ENCODE results near the gene APOA5.
"Not testable (repeated sequence)": the region's sequence is repeated elsewhere in the genome, so short reads cannot be mapped to it uniquely, and the experiment has no call there.

Gene APOA5

DNA sequence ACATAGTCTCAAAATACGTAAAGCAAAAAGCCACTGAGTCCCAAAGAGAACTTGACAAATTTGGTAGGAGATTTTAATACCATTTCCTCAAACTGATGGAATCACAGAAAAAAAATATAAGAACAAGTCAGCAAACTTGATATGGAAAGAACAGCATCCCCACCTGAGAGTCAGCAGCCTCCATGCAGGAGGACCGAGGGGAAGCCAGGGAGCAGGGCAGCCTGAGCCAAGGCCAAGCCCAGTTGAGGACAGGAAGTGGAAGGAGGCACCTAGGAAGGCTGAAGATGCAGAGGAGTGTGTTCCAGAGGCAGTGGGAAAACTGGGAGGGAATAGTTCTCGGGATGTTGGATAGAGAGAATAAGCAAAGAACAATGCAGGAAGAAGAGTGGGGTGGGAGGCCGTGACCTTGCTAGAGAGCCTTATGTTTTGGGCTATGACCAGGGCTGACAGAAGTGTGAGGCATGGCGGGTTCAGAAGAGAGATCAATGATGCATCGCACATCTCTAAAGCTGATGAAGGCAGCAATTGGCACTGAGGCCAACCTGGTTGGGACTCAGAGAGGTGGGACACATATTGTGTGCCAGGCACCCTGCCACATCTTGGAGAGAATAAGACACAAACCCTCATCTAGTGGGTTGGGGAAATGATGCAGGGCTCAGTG, 16.1 kb upstream of the APOA5 start:
- no peaks in the 10 kb centered on the region for H3K36me3 ChIP-seq (ENCODE audit: insufficient read depth, low read length)
- H3K27me3 ChIP-seq (ENCODE audit: insufficient read depth, low read length) = no peaks in the 10 kb centered on the region
- no peaks in the 10 kb centered on the region for H3K9me3 ChIP-seq (ENCODE audit: low read length)
- no peaks in the 10 kb centered on the region for H3K9me2 ChIP-seq (ENCODE audit: low read depth, low read length)
- H3K27ac ChIP-seq (ENCODE audit: low read depth, low read length, poor library complexity, severe bottlenecking) = no peak overlapping the region
- H3K4me2 ChIP-seq (ENCODE audit: low read length) = no peak overlapping the region
- H3F3A ChIP-seq (ENCODE audit: insufficient read depth, low read length) = no peaks in the 10 kb centered on the region
- H4K20me1 ChIP-seq (ENCODE audit: insufficient read depth, low read length) = no peaks in the 10 kb centered on the region
- peaks cover 15% of the 10 kb centered on the region for H3K4me1 ChIP-seq (ENCODE audit: insufficient read depth, low read length, severe bottlenecking)
- no peak overlapping the region for H2AFZ ChIP-seq (ENCODE audit: low read length)
- TF ChIP-seq, protein P1, sequence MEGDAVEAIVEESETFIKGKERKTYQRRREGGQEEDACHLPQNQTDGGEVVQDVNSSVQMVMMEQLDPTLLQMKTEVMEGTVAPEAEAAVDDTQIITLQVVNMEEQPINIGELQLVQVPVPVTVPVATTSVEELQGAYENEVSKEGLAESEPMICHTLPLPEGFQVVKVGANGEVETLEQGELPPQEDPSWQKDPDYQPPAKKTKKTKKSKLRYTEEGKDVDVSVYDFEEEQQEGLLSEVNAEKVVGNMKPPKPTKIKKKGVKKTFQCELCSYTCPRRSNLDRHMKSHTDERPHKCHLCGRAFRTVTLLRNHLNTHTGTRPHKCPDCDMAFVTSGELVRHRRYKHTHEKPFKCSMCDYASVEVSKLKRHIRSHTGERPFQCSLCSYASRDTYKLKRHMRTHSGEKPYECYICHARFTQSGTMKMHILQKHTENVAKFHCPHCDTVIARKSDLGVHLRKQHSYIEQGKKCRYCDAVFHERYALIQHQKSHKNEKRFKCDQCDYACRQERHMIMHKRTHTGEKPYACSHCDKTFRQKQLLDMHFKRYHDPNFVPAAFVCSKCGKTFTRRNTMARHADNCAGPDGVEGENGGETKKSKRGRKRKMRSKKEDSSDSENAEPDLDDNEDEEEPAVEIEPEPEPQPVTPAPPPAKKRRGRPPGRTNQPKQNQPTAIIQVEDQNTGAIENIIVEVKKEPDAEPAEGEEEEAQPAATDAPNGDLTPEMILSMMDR (IDR thresholded peaks at IDR 0.05; ENCODE audit: low read length) = no peak
- no peak for TF ChIP-seq EZH2 (IDR thresholded peaks at IDR 0.05; ENCODE audit: borderline replicate concordance, low read length)
- H3K9ac ChIP-seq (ENCODE audit: low read length) = no peak overlapping the region
- H3K79me2 ChIP-seq (ENCODE audit: insufficient read depth, low read length) = no peaks in the 10 kb centered on the region
- no peak overlapping the region for H3K4me3 ChIP-seq (ENCODE audit: low read depth, low read length, poor library complexity, severe bottlenecking)

DNA sequence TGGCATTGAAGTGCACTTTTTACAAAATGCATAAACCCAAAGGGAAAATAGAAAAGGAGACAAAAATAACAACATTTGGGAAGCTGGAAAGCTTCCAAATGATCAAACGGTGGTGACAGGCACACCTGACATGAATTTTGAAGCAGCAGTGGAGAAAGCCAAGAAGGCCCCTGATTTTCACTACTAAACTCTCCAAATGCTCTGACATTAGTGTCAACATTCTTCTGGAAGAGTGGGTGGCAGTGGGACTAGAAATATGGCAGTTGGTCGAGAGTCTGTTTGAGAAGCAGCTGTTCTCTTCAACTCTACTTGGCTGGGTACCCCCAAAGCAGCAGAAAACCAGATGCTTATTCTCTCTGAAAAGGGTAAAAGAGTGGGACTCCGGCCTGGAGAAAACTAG, 12.3 kb upstream of the APOA5 start:
- Histone ChIP-seq H3K4me2 (ENCODE audit: low read length) (no peak overlapping the region), H4K20me1 (ENCODE audit: insufficient read depth, low read length) (no peaks in the 10 kb centered on the region), H2AFZ (ENCODE audit: low read length) (no peak overlapping the region), H3F3A (ENCODE audit: insufficient read depth, low read length) (no peaks in the 10 kb centered on the region), H3K9me3 (ENCODE audit: low read length) (no peaks in the 10 kb centered on the region), H3K4me1 (ENCODE audit: insufficient read depth, low read length, severe bottlenecking) (no peaks in the 10 kb centered on the region), H3K79me2 (ENCODE audit: insufficient read depth, low read length) (no peaks in the 10 kb centered on the region), H3K9ac (ENCODE audit: low read length) (no peak overlapping the region), H3K27ac (ENCODE audit: low read depth, low read length, poor library complexity, severe bottlenecking) (no peak overlapping the region), H3K9me2 (ENCODE audit: low read depth, low read length) (no peaks in the 10 kb centered on the region), H3K36me3 (ENCODE audit: insufficient read depth, low read length) (no peaks in the 10 kb centered on the region; the same call in 1 of the 2 replicates), H3K27me3 (ENCODE audit: insufficient read depth, low read length) (no peaks in the 10 kb centered on the region), H3K4me3 (ENCODE audit: low read depth, low read length, poor library complexity, severe bottlenecking) (no peak overlapping the region)
- no peak for TF ChIP-seq EZH2 (IDR thresholded peaks at IDR 0.05; ENCODE audit: borderline replicate concordance, low read length)
- TF ChIP-seq, protein P1 (IDR thresholded peaks at IDR 0.05; ENCODE audit: low read length) = no peak

DNA sequence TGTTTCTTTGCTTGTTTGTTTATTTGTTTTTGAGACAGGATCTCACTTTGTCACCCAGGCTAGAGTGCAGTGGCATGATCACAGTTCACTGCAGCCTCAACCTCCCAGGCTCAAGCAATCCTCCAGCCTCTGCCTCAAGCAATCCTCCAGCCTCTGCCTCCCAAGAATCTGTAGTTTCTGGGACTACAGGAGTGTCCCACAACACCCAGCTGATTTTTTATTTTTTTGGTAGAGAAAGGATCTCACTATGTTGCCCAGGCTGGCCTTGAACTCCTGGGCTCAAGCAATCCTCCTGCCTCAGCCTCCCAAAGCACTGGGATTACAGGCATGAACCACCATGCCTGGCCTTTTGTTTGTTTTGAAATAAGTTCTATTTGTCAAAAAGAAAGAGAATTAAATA, 10.0 kb upstream of the APOA5 start:
- not testable (repeated sequence) for H4K20me1 ChIP-seq (ENCODE audit: insufficient read depth, low read length); H3K4me1 ChIP-seq (ENCODE audit: insufficient read depth, low read length, severe bottlenecking); H3K4me2 ChIP-seq (ENCODE audit: low read length); H3K9ac ChIP-seq (ENCODE audit: low read length); H3K79me2 ChIP-seq (ENCODE audit: insufficient read depth, low read length); H3K27me3 ChIP-seq (ENCODE audit: insufficient read depth, low read length); H3K36me3 ChIP-seq (ENCODE audit: insufficient read depth, low read length); H3K4me3 ChIP-seq (ENCODE audit: low read depth, low read length, poor library complexity, severe bottlenecking); H2AFZ ChIP-seq (ENCODE audit: low read length); H3K9me3 ChIP-seq (ENCODE audit: low read length); H3K9me2 ChIP-seq (ENCODE audit: low read depth, low read length); H3K27ac ChIP-seq (ENCODE audit: low read depth, low read length, poor library complexity, severe bottlenecking); H3F3A ChIP-seq (ENCODE audit: insufficient read depth, low read length)

DNA sequence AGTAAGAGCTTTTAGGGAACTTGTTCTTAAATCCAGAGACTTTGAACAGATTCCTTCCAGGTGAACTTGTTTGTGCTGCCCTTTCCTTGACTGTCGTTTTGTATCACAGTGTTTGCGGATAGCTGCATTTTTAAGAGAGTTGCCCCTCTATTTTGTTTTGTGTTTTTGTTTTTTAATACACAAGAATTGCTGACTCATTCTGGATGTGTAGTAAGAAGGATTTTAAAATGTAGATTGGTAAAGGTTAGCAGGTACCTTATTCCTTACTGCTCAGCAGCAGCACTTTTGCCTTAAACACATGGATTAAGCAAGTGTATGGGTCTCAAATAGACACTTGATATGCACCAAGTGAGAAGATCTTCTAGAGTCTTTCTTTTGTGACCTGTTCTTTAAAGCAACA, 8.9 kb upstream of the APOA5 start:
- Histone ChIP-seq H3K36me3 (ENCODE audit: insufficient read depth, low read length) (no peaks in the 10 kb centered on the region; the same call in 1 of the 2 replicates), H3K9ac (ENCODE audit: low read length) (no peak overlapping the region), H2AFZ (ENCODE audit: low read length) (no peak overlapping the region), H3K79me2 (ENCODE audit: insufficient read depth, low read length) (no peaks in the 10 kb centered on the region), H3K4me1 (ENCODE audit: insufficient read depth, low read length, severe bottlenecking) (no peaks in the 10 kb centered on the region), H3K4me3 (ENCODE audit: low read depth, low read length, poor library complexity, severe bottlenecking) (no peak overlapping the region), H3F3A (ENCODE audit: insufficient read depth, low read length) (no peaks in the 10 kb centered on the region), H3K9me2 (ENCODE audit: low read depth, low read length) (no peaks in the 10 kb centered on the region), H3K27me3 (ENCODE audit: insufficient read depth, low read length) (no peaks in the 10 kb centered on the region), H3K9me3 (ENCODE audit: low read length) (no peaks in the 10 kb centered on the region), H4K20me1 (ENCODE audit: insufficient read depth, low read length) (no peaks in the 10 kb centered on the region), H3K27ac (ENCODE audit: low read depth, low read length, poor library complexity, severe bottlenecking) (no peak overlapping the region), H3K4me2 (ENCODE audit: low read length) (no peak overlapping the region)
- TF ChIP-seq, protein P1 (IDR thresholded peaks at IDR 0.05; ENCODE audit: low read length) = no peak
- TF ChIP-seq EZH2 (IDR thresholded peaks at IDR 0.05; ENCODE audit: borderline replicate concordance, low read length) = no peak
